GM18526 (cell line): ENCODE results near the gene ZNF831.

ENCODE experiments used
- POLR2A ChIP-seq: IDR thresholded peaks from 3 replicates; pipeline ENCODE4 v1.6.1; 2011; ENCODE audit not compliant: insufficient read length; ENCODE audit errors: extremely low read depth

Gene ZNF831

DNA sequence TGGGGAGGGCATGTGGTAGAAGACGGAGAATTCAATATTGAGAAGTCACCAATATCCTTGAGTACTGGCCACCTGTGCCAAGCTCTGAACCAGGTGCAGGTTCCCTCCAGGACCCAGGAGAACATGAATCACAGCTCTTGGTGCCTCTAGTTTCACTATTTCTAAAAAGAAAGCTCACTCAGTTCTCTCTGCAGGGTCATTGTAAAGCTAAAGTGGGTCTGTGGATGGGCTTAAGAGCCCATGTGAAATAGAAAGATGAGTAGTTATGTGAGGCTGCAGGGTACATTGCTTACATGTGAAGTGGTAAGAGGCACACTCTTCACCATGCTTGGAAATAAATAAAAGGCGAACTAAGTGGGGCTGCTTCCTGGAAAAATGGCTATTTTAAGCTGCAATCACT lies 43.6 kb downstream of the ZNF831 start:
- no peak for TF ChIP-seq POLR2A

DNA sequence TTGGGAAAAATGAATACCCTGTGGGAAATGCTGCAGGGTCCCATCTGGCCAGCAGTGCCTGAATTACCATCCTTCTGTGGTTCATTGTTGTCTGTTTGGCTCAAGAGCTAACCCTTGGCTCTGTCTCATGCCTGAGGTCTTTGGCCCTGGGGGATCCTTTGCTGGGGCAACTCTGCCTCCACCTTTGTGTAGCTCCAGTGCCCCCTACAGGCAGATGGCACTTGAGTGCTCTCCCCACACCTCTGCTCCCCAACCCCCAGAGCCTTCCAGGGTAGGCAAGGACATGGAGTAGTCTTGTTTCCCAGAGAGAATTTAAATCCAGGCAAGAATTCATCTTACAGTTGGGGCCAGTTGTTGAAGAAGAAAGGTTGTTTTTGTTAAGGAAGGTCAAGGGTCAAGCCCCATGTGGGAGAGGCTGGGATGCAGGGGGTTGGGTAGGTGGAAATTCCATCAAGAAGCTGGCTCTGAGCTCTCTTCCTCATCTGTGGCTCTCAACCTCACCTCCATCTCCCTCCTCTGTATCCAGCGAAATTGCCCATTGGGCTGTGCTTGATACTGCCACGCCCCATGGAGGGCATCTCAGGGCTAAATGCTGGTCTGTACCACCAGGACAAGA lies 44.2 kb downstream of the ZNF831 start:
- TF ChIP-seq POLR2A = no peak

DNA sequence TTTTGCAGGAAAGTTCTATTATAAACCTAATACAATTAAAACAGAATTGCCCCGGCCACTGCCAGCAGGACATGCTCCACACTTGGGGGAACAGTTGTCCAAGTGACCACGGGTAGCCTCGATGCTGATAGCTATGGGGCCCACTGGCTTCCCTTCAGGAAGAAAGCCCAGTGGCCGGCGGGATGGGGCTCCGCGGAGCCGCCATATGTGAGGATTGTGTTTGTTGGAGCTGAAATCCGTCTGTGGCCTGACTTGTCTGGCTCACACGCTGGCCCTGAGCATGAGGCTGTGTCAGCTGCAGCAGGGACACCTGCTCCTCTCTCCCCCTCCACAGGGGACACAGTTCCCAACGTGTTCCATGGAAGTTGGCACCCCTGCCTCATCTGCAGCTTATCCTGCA lies 46.6 kb downstream of the ZNF831 start:
- TF ChIP-seq POLR2A = no peak

DNA sequence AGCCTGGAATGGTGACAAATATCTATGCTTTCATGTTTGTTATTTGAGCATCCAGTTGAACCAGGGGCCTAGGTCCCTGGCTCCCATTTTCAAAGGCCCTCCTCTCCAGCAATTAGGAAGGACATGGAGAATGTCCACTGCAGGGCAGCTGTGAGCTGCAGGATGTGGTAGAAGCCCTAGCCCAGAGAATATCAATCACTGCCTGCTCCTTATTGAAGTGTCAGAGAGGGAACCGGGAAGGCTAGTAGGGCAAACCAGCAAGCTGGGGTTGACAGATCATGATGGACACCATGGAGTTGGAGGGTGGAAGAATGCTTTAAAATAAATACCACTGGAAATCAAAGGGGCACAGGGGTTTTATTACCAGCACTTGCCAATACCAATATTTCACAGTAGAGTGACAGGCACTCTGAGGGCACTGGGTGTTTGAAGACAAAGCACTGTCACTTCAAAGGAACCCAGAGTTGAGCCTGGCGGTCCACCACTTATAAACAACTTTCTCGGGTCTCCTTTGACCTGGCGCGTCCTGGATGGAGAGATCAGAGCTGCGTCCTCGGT lies 47.7 kb downstream of the ZNF831 start:
- no peak for TF ChIP-seq POLR2A

DNA sequence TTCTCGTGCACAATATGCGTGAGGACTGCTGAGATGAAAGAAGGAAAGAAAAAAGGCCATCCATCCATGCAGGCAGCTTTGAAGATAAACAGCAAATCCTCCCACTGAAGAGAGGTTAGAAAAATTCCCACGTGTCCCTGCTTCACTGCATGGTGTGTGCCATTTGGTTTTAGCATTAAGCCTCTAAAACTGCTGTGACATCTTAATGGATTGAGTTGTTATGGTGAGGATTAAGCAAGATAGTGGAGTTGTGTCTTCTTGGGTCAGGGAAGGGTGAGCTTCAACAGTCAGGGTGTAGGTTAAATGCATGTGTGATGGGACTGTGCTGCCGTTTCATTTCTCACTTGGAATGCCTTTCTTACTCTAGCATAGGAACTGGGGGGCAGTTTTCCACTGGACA lies 50.5 kb downstream of the ZNF831 start:
- TF ChIP-seq POLR2A = no peak

DNA sequence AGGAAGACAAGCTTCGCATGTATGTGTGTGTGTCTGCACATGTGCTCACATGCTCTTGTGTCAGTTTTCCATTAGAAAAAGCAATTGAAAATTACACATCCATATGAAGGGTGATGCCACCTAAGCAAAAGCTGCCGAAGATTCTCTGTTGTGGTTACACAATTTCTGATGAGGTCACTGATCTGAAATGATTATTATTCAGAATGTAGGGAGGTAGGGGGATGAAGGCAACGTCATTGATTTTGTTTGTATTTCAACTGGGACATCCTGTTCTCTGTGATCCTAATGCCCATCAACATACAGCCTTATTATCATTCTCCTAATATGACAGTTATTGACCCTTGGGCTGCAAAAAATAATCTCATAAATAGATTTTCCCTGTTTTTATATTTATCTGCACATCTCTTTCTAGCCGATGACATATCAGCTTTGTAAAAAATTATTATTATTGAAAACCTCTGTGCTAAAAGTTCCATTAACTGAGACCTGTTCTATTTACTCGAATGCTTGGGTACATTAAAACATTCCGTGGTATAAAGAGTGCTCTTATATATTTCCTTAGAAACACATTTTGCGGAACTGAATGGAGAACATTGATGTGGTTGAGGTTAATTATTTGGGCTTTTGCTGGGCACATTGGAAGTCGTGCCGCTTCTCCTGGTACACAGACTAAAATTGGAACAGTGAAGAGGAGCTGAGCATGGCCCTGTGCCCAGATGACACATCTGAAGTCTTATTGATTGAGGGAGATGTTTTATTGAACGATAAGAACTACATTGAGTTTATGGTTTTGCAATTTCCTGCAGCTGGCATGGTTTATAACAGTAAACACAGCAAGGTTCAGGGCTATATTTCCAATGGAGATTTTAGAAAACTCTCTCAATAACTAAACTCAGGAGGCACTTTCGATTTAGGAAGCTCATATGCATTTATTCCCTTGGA lies 51.3 kb downstream of the ZNF831 start:
- no peak for TF ChIP-seq POLR2A

DNA sequence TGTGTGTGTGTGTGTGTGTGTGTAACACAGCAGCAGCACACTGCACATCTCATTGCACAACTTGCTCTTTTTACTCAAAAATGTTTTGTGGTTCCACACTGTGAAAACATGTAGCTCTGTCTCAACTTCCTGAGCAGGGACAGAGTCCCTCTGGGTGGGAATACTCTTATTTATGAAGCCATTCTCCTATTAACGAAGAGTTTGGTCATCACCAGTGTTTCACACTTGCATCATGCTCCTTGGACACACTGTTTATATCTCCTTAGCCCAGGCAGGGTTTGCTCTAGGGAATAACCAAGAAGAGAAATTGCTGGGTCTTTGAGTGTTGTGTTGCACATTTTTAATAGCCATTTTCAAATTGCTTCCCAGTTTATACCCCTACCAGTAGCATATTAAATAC lies 53.6 kb downstream of the ZNF831 start:
- no peak for TF ChIP-seq POLR2A

DNA sequence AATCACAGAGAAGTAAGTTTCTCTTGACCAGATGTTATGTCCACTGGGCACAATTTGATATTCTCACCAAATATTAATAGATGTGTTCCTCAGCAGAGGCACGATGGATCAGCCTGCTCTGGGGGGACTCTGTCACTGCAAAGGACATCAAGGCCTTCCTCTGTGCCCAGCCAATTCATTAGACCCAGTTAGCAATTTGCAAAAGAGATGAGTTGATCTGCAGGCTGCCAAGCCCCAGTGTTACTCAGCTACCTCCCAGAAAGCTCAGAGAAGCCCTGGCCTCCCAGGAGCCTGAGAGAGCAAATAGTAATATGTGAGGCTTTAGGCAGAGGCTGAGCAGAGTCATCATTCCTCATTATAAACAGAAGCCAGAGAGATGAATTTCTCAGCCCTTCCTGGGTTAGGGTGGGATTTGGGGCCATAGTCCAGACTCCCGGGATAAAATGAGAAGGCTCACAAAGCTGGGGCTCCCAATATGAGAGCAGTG lies 54.2 kb downstream of the ZNF831 start:
- TF ChIP-seq POLR2A = no peak

DNA sequence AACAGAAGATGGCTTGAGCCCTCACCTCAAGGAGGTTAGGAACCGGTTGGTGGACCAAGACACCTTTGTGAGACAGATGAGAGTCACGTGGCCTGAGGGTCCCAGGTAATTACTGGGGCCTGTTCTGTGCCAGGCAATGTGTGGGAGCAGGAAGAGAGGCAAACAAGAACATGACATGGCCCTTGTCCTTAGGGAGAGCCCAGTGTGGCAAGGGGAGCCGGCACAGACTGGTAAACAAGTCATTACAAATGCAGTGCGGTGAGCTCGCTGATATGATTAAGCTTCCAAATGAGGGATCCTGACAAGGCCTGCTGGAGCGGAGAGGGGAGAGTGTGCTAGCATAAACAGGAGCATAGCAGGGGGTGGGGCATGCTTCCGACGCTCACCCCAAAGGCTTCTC lies 55.6 kb downstream of the ZNF831 start:
- TF ChIP-seq POLR2A = no peak

DNA sequence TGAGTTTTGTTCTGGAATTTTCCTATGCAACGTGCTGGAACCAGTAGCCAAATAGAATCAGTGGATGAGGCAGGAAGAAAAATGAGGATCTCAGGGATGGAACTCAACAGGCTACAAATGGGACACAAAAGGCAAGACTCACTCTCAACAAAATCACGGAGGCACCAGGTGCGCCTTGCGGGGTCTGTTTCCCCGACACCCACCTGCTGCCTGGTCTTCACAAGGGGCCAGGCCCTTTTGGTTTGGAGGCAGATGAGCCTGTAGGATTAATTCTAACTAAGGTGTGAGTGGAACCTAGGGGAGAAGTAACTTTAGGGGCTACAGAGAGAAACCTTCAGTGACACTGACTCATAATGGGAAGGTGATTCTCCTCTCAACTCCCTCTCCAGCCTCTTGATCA lies 56.5 kb downstream of the ZNF831 start:
- no peak for TF ChIP-seq POLR2A

DNA sequence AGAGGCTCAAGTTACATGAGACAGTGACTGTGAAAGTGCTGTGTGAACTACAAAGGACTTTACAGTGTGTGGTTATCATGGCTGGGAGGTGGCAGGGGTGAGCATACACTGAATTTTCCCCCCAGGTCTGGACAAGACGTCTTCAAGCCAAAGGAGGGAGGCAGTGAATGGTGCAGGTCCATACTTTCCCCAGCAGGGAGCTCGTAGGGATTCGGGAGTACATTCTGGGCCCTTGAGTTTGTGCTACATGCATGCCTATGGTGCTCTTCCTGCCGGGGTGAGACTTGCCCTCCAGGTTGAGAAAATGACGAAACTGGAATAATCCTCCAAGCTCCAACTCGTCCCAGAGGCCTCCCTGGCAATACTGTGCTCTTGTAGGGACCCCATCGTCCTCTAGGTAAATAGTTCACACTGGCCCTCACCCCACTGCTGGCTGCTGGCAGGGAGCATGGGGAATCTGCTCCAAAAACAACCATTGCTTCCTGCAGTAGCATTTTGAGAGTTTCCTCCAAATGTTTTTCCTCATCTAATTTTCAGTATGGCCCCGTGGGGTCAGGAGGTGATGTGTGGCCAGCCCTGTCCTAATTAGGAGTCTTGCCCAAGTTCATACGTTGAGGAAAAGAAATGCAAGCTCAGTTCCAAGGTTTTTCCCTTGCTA lies 57.6 kb downstream of the ZNF831 start:
- TF ChIP-seq POLR2A = no peak

DNA sequence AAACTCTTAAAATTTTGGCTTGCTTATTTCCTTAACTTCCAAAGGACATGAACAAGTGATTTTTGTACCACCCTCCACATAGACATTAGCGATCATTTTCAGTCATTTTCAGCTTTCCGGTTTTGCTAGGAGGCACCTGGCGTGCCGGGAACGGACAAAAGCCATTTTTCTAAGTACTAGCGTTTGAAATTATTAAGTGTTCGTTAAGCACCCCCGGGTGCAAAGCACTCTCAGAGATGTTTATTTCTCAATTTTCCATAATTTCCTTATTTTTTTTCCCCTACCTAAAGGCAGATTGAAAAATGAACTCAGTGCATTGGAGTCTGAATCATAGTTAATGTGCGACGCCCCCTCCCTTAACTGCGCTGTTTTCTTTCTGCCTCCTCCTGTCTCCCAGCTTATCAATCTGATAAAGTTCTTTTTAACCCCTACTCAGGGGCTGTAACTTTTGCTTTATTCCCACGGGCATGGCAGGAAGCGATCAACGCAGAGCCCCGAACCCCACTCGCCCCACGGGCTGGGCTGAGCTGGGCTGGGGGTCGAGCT lies 58.2 kb downstream of the ZNF831 start:
- TF ChIP-seq POLR2A = no peak

DNA sequence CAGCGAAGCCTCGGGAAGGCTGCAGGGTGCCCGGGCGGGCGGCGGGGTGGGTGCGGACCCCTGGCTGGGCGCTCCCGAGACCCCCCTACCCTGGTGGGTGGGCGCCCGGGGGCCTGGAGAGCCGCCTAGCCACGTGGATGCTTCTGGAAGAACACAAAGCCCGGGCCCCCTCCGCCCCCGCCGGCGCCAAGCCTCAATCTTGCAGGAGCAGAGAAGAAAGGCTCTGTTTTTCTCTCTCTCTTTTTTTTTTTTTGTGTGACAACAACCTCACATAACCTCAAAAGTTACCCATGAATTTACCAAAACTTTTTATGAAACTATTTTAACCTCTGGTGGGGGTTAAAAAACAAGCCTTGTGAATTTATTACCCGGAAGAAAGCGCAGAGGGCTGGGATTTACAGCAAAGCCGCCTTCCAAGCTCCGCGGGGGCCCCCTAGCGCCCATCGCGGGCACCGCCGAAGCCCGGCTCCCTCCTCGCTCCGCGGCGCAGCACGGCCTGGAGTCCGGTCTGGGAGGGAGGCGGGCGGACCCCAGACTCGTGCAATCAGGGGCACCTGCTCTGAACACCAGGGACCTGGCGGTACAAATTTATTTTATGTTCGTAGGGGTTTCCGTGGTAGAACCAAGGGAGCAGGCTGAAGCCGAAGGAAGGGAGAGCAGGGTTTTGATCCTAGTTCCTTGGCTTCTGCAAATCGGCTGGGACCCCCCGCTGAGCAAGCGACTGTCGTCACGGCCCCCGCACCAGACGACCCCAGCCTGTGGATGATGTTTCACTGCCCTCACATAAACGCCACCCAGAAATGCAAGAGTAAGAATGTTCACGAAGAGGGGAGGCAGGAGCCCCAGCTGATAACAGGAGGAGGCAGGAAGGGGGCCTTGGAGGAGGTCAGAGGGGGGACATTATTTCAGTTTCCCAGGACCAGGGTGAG lies 58.9 kb downstream of the ZNF831 start:
- no peak for TF ChIP-seq POLR2A

DNA sequence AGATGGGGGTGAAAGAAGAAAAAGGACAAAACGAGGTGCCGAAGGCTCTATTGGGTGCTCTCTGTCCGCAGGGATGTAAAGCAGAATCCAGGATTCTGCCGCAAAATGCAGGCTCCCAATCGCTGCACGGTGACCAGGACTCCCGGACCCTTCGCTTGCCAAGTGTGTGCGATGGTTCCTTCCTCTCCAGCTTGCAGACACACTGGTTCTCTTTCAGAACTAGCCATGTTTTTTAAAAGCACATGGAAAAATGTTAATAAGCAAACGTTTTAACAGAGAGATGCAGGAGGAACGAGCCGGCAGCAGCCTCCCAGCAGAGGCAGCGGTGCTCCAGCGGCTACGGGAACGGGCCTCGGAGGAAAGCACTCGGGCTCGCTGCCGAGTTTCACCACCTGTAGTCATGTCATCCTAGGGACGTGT lies 59.6 kb downstream of the ZNF831 start:
- no peak for TF ChIP-seq POLR2A
